Rectal smooth muscle tissue (tissue), 1 donor: ENCODE results near the gene LRRC74A.

Source experiments
- H3K27ac ChIP-seq: one replicate; pipeline ENCODE4 v1.7.0; 2013; ENCODE audit warnings: low read depth, low read length, inconsistent platforms
- H3K27me3 ChIP-seq: one replicate; pipeline ENCODE4 v1.7.0; 2013; ENCODE audit warnings: low read length; ENCODE audit not compliant: control insufficient read depth, insufficient read depth
- H3K36me3 ChIP-seq: one replicate; pipeline ENCODE4 v1.7.0; 2013; ENCODE audit warnings: low read length; ENCODE audit not compliant: control insufficient read depth, insufficient read depth
- H3K4me1 ChIP-seq: one replicate; pipeline ENCODE4 v1.7.0; 2013; ENCODE audit warnings: low read length; ENCODE audit not compliant: control insufficient read depth, insufficient read depth
- H3K4me3 ChIP-seq: one replicate; pipeline ENCODE4 v1.7.0; 2013; ENCODE audit warnings: low read length
- H3K9ac ChIP-seq: one replicate; pipeline ENCODE4 v1.7.0; 2013; ENCODE audit warnings: low read length

Gene LRRC74A

DNA sequence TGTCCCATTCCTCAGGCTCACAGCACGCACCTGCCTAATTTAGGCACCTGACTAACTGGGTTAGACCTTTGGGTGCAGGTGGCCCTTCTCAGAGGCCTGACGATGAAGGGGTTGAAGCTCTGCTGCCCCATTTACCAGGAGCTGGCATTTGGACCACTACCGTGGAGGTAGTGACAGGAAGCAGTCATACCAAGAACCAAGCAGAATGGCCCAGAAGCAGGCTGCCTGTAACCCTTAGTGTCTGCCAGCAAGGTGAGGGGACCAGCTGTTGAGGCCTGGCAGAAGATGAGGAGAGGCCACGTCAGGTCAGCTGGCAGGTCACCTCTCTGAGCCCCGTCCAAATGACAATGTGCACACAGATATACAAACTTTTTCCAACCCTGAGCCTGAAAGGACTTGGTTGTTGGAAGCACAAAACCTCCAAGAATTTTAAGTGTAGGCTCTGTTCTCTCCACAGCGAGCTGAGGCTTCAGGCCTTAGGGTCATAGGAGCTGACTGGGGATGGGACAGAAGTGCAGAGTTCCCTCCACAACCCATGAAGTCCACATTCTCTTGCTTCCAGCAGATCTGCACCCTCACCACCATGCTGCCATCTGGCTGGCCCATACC is 41.8 kb upstream of the LRRC74A start:
- Histone ChIP-seq H3K4me3 (no peak overlapping the region), H3K9ac (no peak overlapping the region), H3K4me1 (no peaks in the 10 kb centered on the region), H3K36me3 (peaks cover 24% of the 10 kb centered on the region), H3K27ac (no peak overlapping the region), H3K27me3 (no peaks in the 10 kb centered on the region)

DNA sequence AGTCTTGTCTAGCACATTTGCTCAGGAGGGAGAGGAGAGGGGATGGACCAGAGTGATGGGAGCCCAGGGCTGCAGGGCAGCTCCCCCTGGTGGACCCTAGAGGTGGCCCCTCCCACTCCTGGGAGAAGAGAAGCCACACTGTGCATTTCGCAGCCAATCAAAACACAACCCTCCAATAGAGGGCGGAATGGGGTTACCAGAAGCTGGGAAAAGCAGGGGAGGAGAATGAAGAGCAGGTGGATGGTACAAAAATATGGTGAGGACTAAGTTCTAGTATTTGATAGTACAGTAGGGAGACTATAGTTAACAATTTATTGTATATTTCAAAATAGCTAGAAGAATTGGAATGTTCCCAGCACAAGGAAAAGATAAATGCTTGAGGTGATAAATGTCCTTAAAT is 41.3 kb upstream of the LRRC74A start:
- H3K4me3 ChIP-seq: no peak overlapping the region
- no peak overlapping the region for H3K27ac ChIP-seq
- no peak overlapping the region for H3K9ac ChIP-seq
- no peaks in the 10 kb centered on the region for H3K27me3 ChIP-seq
- H3K36me3 ChIP-seq: peaks cover 25% of the 10 kb centered on the region
- no peaks in the 10 kb centered on the region for H3K4me1 ChIP-seq

GRCh38 chr14:76786601-76787000 is 39.6 kb upstream of the LRRC74A start:
- H3K4me3 ChIP-seq: no peak overlapping the region
- H3K27me3 ChIP-seq: no peaks in the 10 kb centered on the region
- H3K27ac ChIP-seq: no peak overlapping the region
- peaks cover 33% of the 10 kb centered on the region for H3K36me3 ChIP-seq
- H3K4me1 ChIP-seq: no peaks in the 10 kb centered on the region
- H3K9ac ChIP-seq: no peak overlapping the region

DNA sequence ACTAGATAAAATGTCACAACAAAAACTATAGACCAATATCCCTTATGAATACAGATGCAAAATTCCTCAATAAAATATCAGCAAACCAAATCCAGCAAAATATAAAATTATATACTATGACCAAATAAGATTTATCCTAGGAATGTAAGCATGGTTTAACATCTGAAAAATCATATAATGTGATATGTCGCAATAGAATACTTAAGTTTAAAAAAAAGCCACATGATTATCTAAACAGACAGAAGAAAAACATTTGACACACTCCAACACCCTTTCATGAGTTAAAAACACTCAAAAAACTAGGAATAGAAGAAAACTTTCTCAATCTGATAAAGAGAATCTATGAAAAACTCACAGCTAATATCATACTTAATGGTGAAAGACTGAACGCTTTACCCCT is 33.8 kb upstream of the LRRC74A start:
- Histone ChIP-seq H3K9ac (no peak overlapping the region), H3K36me3 (peaks cover 20% of the 10 kb centered on the region), H3K4me1 (no peaks in the 10 kb centered on the region), H3K27me3 (no peaks in the 10 kb centered on the region), H3K4me3 (no peak overlapping the region), H3K27ac (no peak overlapping the region)

GRCh38 chr14:76793324-76793723 is 32.9 kb upstream of the LRRC74A start:
- Histone ChIP-seq H3K27ac (no peak overlapping the region), H3K4me1 (no peaks in the 10 kb centered on the region), H3K9ac (no peak overlapping the region), H3K27me3 (no peaks in the 10 kb centered on the region), H3K36me3 (peaks cover 15% of the 10 kb centered on the region), H3K4me3 (no peak overlapping the region)

- no peak overlapping the region for H3K27ac ChIP-seq
- no peaks in the 10 kb centered on the region for H3K4me1 ChIP-seq
- no peak overlapping the region for H3K9ac ChIP-seq
- H3K36me3 ChIP-seq: peaks cover 15% of the 10 kb centered on the region
- no peaks in the 10 kb centered on the region for H3K27me3 ChIP-seq
- no peak overlapping the region for H3K4me3 ChIP-seq
These were observed 32.3 kb upstream of the LRRC74A start for GRCh38 chr14:76793956-76794355.

- Histone ChIP-seq H3K36me3 (peaks cover 10% of the 10 kb centered on the region), H3K4me1 (no peaks in the 10 kb centered on the region), H3K9ac (no peak overlapping the region), H3K27ac (no peak overlapping the region), H3K27me3 (no peaks in the 10 kb centered on the region), H3K4me3 (no peak overlapping the region)
These were observed 19.8 kb upstream of the LRRC74A start for GRCh38 chr14:76806446-76806845.

DNA sequence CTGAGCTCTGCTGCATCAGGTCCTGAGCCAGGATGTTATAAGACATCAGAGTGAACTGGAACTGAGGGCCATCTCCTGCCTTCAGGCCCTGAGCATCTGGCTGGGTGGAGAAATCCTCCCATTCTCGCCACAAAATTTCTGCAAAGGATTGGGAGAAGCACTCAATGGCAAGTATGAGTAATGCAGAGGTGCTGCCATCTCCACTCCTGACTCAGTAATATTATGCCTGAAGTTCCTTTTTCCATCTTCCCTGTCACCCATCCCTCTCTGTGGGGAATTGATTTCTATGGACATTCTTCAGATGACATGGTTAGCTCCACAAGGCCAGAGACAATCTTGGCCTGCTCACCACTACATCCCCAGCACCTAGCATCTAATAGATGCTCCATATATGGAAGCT is 18.2 kb upstream of the LRRC74A start:
- Histone ChIP-seq H3K4me3 (no peak overlapping the region), H3K27ac (no peak overlapping the region), H3K9ac (no peak overlapping the region), H3K27me3 (no peaks in the 10 kb centered on the region), H3K36me3 (peaks cover 10% of the 10 kb centered on the region), H3K4me1 (no peaks in the 10 kb centered on the region)

- Histone ChIP-seq H3K4me1 (no peaks in the 10 kb centered on the region), H3K9ac (no peak overlapping the region), H3K4me3 (no peak overlapping the region), H3K36me3 (peaks cover 10% of the 10 kb centered on the region), H3K27ac (no peak overlapping the region), H3K27me3 (no peaks in the 10 kb centered on the region)
These were observed 17.2 kb upstream of the LRRC74A start for GRCh38 chr14:76808990-76809389.

DNA sequence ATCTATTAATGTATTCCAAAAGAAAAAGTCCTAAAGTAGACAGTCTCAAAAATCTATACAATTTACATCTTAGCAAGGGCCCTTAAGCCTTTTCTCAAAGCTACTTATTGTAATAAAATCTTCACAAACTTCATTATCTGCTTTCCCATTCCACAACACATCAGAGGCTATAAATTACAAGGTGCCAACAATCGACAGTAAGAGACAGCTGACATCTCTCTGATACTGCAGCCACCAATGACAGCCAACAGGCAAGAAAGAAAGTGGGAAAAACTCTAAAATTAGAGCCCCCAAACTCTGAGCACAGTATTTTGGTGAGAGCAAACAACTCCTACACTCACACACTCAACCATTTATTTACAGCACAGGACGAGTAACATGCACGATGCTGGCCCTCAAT is 15.7 kb upstream of the LRRC74A start:
- peak overlapping the region; percentile 38 for H3K4me3 ChIP-seq

DNA sequence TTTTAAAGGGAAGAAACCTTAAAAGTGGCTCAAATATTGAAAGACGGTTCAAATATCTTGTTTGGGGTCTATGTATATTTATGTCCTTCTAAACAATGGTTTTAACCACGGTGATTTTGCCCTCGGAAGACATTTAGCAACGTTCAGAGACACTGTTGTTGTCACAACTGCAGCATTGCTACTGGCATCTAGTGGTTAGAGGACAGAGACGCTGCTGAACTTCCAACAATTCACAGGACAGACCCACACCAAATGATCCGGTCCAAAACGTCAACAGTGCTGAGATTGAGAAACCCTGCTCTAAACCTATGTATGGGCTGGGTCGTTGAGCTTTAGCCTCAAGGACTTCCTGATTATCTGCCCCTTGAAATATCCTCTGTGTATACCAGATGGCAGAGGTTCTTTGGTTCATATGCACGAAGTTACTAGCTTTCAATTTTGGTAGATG is 15.2 kb upstream of the LRRC74A start:
- Histone ChIP-seq H3K4me3 (peak overlapping the region; percentile 38), H3K27me3 (no peaks in the 10 kb centered on the region), H3K4me1 (no peaks in the 10 kb centered on the region), H3K36me3 (peaks cover 10% of the 10 kb centered on the region), H3K9ac (no peak overlapping the region), H3K27ac (no peak overlapping the region)

More for the DNA sequence above, 15.7 kb upstream of the LRRC74A start:
- no peaks in the 10 kb centered on the region for H3K4me1 ChIP-seq
- H3K9ac ChIP-seq: no peak overlapping the region
- H3K27me3 ChIP-seq: no peaks in the 10 kb centered on the region
- H3K36me3 ChIP-seq: peaks cover 10% of the 10 kb centered on the region
- no peak overlapping the region for H3K27ac ChIP-seq

GRCh38 chr14:76811561-76811960 is 14.6 kb upstream of the LRRC74A start:
- Histone ChIP-seq H3K4me3 (peak overlapping the region; percentile 79), H3K27ac (no peak overlapping the region), H3K4me1 (no peaks in the 10 kb centered on the region), H3K27me3 (no peaks in the 10 kb centered on the region), H3K36me3 (peaks cover 5% of the 10 kb centered on the region), H3K9ac (no peak overlapping the region)

DNA sequence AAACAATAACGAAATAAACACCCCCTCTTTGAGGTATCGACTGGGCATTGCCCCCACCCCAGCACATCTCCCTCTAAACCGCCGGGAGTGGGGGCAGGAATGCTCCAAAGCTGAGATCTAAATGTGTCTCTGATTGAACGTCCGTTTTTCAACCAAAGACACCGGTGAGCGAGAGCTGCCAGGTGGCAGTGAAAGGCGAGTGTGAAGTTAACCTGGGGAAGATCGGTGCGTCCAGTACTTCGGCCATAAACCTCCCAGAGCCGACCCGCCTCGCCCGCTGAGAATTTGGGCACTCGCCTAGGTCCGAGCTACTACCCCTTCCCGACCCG is 14.2 kb upstream of the LRRC74A start:
- H3K27me3 ChIP-seq: no peaks in the 10 kb centered on the region
- H3K4me1 ChIP-seq: no peaks in the 10 kb centered on the region
- peak overlapping the region; percentile 45 for H3K9ac ChIP-seq
- H3K36me3 ChIP-seq: peaks cover 4% of the 10 kb centered on the region
- peak overlapping the region; percentile 79 for H3K4me3 ChIP-seq
- peak overlapping the region; percentile 59 for H3K27ac ChIP-seq
